Astrocyte of the spinal cord (primary cell): ENCODE measurements around the gene USP17L15.
"Not testable (repeated sequence)": the region's sequence is repeated elsewhere in the genome, so short reads cannot be mapped to it uniquely, and the experiment has no call there.

Source experiments
- DNase-seq: peaks from one replicate; pipeline ENCODE4 v3.0.0; 2011; ENCODE audit warnings: low read depth, low spot score
- H3K4me3 ChIP-seq: 2 replicates; pipeline ENCODE4 v1.5.1; 2011; ENCODE audit warnings: low read depth, mild to moderate bottlenecking, low read length, moderate library complexity
- in situ Hi-C: cut with HindIII; loops from 2 replicates; pipeline ENCODE4 v1.10.0; 2017; ENCODE audit warnings: low sequenced_read_pairs

Gene USP17L15, protein sequence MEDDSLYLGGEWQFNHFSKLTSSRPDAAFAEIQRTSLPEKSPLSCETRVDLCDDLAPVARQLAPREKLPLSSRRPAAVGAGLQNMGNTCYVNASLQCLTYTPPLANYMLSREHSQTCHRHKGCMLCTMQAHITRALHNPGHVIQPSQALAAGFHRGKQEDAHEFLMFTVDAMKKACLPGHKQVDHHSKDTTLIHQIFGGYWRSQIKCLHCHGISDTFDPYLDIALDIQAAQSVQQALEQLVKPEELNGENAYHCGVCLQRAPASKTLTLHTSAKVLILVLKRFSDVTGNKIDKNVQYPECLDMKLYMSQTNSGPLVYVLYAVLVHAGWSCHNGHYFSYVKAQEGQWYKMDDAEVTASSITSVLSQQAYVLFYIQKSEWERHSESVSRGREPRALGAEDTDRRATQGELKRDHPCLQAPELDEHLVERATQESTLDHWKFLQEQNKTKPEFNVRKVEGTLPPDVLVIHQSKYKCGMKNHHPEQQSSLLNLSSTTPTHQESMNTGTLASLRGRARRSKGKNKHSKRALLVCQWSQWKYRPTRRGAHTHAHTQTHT

GRCh38 chr4:9234085-9234484 lies at the start of gene USP17L15:
USP17L15 (plus strand) TSS chr4:9234385; CDS start chr4:9234385, 0 bp downstream.
- DNase-seq, H3K4me3 ChIP-seq, in situ Hi-C loops: not testable (repeated sequence)

GRCh38 chr4:9210357-9210756 lies 23.8 kb upstream of the USP17L15 start, which contains the start of gene USP17L10:
USP17L10 (plus strand) TSS chr4:9210657; CDS start chr4:9210657, 0 bp downstream.
- DNase-seq, H3K4me3 ChIP-seq, in situ Hi-C loops: not testable (repeated sequence)

DNA sequence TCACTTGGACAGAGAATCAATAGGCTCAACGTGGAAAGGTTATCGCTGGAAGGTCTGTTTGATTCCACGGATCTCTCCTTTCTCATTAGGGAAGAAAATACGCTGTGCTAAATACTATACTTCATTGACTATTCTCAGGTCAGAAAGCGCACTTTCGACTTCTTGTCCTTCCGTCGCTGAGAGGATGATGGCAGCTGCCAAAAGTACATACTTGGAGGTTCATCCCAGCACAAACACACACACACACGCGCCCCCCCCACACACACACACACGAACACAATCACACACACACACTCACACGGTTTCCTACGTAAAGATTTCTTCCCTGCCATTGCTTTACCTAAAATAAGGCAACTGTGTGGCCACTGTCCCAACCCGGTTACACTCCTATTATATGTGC lies 19.5 kb upstream of the USP17L15 start:
- H3K4me3 ChIP-seq, DNase-seq, in situ Hi-C loops: not testable (repeated sequence)

DNA sequence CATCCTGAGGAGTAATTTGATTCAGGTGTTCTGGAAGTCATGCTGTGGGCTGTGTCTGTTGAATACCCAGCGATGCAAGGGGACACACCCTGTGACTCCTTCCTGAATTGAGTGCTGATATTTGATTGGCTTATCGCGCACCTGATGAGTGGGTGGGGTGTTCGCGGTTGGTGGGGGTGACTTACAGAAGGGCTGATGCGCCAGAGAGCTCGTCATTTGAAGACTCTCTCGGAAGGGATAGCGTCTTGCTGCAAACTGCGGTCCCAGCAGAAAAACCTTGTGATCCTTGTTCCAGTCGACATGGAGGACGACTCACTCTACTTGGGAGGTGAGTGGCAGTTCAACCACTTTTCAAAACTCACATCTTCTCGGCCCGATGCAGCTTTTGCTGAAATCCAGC lies 19.1 kb upstream of the USP17L15 start, which contains the start of gene USP17L11:
USP17L11 (plus strand) TSS at position 301 of the 400 bp plus-strand sequence; CDS start at position 301, 0 bp downstream.
- DNase-seq, in situ Hi-C loops, H3K4me3 ChIP-seq: not testable (repeated sequence)

DNA sequence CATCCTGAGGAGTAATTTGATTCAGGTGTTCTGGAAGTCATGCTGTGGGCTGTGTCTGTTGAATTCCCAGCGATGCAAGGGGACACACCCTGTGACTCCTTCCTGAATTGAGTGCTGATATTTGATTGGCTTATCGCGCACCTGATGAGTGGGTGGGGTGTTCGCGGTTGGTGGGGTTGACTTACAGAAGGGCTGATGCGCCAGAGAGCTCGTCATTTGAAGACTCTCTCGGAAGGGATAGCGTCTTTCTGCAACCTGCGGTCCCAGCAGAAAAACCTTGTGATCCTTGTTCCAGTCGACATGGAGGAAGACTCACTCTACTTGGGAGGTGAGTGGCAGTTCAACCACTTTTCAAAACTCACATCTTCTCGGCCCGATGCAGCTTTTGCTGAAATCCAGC lies 14.3 kb upstream of the USP17L15 start, which contains the start of gene USP17L12:
USP17L12 (plus strand) TSS at position 301 of the 400 bp plus-strand sequence; CDS start at position 301, 0 bp downstream.
- H3K4me3 ChIP-seq, in situ Hi-C loops, DNase-seq: not testable (repeated sequence)

GRCh38 chr4:9224596-9224995 lies 9.6 kb upstream of the USP17L15 start, which contains the start of gene USP17L13:
USP17L13 (plus strand) TSS chr4:9224896; CDS start chr4:9224896, 0 bp downstream.
- H3K4me3 ChIP-seq, DNase-seq, in situ Hi-C loops: not testable (repeated sequence)

- in situ Hi-C loops, DNase-seq, H3K4me3 ChIP-seq: not testable (repeated sequence)
These were observed 3.9 kb upstream of the USP17L15 start for GRCh38 chr4:9230249-9230648.

DNA sequence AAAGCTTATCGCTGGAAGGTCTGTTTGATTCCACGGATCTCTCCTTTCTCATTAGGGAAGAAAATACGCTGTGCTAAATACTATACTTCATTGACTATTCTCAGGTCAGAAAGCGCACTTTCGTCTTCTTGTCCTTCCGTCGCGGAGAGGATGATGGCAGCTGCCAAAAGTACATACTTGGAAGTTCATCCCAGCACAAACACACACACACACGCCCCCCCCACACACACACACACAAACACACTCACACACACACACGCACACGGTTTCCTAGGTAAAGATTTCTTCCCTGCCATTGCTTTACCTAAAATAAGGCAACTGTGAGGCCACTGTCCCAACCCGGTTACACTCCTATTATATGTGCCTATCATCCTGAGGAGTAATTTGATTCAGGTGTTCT lies 4.3 kb downstream of the USP17L15 start:
- DNase-seq, in situ Hi-C loops, H3K4me3 ChIP-seq: not testable (repeated sequence)

GRCh38 chr4:9243579-9243978 lies 9.4 kb downstream of the USP17L15 start, which contains the start of gene USP17L17:
USP17L17 (plus strand) TSS chr4:9243879; CDS start chr4:9243879, 0 bp downstream.
- DNase-seq, in situ Hi-C loops, H3K4me3 ChIP-seq: not testable (repeated sequence)

DNA sequence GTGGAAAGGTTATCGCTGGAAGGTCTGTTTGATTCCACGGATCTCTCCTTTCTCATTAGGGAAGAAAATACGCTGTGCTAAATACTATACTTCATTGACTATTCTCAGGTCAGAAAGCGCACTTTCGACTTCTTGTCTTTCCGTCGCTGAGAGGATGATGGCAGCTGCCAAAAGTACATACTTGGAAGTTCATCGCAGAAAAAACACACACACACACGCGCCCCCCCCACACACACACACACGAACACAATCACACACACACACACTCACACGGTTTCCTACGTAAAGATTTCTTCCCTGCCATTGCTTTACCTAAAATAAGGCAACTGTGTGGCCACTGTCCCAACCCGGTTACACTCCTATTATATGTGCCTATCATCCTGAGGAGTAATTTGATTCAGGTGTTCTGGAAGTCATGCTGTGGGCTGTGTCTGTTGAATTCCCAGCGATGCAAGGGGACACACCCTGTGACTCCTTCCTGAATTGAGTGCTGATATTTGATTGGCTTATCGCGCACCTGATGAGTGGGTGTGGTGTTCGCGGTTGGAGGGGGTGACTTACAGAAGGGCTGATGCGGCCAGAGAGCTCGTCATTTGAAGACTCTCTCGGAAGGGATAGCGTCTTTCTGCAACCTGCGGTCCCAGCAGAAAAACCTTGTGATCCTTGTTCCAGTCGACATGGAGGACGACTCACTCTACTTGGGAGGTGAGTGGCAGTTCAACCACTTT lies 13.9 kb downstream of the USP17L15 start, which contains the start of gene USP17L18:
USP17L18 (plus strand) TSS at position 678 of the 728 bp plus-strand sequence; CDS start at position 678, 0 bp downstream.
- in situ Hi-C loops, H3K4me3 ChIP-seq: not testable (repeated sequence)
- DNase-seq, result peak; percentile 5

- H3K4me3 ChIP-seq, DNase-seq, in situ Hi-C loops: not testable (repeated sequence)
These were observed 18.9 kb downstream of the USP17L15 start, which contains the start of gene USP17L19 for GRCh38 chr4:9253078-9253477. USP17L19 (plus strand) TSS chr4:9253378; CDS start chr4:9253378, 0 bp downstream.

DNA sequence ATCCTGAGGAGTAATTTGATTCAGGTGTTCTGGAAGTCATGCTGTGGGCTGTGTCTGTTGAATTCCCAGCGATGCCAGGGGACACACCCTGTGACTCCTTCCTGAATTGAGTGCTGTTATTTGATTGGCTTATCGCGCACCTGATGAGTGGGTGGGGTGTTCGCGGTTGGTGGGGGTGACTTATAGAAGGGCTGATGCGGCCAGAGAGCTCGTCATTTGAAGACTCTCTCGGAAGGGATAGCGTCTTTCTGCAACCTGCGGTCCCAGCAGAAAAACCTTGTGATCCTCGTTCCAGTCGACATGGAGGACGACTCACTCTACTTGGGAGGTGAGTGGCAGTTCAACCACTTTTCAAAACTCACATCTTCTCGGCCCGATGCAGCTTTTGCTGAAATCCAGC lies 23.6 kb downstream of the USP17L15 start, which contains the start of gene USP17L20:
USP17L20 (plus strand) TSS at position 301 of the 400 bp plus-strand sequence; CDS start at position 301, 0 bp downstream.
- in situ Hi-C loops, DNase-seq, H3K4me3 ChIP-seq: not testable (repeated sequence)

- H3K4me3 ChIP-seq, in situ Hi-C loops, DNase-seq: not testable (repeated sequence)
These were observed 28.4 kb downstream of the USP17L15 start, which contains the start of gene USP17L21 for GRCh38 chr4:9262572-9262971. USP17L21 (plus strand) TSS chr4:9262872; CDS start chr4:9262872, 0 bp downstream.

DNA sequence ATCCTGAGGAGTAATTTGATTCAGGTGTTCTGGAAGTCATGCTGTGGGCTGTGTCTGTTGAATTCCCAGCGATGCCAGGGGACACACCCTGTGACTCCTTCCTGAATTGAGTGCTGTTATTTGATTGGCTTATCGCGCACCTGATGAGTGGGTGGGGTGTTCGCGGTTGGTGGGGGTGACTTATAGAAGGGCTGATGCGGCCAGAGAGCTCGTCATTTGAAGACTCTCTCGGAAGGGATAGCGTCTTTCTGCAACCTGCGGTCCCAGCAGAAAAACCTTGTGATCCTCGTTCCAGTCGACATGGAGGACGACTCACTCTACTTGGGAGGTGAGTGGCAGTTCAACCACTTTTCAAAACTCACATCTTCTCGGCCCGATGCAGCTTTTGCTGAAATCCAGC lies 33.1 kb downstream of the USP17L15 start, which contains the start of gene USP17L22:
USP17L22 (plus strand) TSS at position 301 of the 400 bp plus-strand sequence; CDS start at position 301, 0 bp downstream.
- H3K4me3 ChIP-seq, in situ Hi-C loops, DNase-seq: not testable (repeated sequence)

GRCh38 chr4:9271719-9272118 lies 37.5 kb downstream of the USP17L15 start:
- DNase-seq, in situ Hi-C loops, H3K4me3 ChIP-seq: not testable (repeated sequence)
